Fibroblast of lung (primary cell): ENCODE measurements around the gene ZNF23. TPM values are rescaled to one million over a fixed set of nuclear protein-coding genes. Genes with fewer than 3 reads are reported as not detected.

ENCODE experiments used
- DNase-seq, 2 donors: peaks; one replicate each; pipeline versions ENCODE4 v3.0.0 to v3.0.0-alpha.2; 2010; ENCODE audit warnings: low read depth in 2 of 2
- H2AFZ ChIP-seq: 2 replicates; pipeline ENCODE4 v1.5.1; 2012; ENCODE audit warnings: low read length, control low read depth, inconsistent platforms
- H3K27ac ChIP-seq: 2 replicates; pipeline ENCODE4 v1.5.1; 2011; ENCODE audit warnings: low read length, control low read depth; ENCODE audit not compliant: insufficient read depth
- H3K27me3 ChIP-seq: 2 replicates; pipeline ENCODE4 v1.5.1; 2011; ENCODE audit warnings: mild to moderate bottlenecking, low read length; ENCODE audit not compliant: control insufficient read depth, insufficient read depth
- H3K36me3 ChIP-seq: 2 replicates; pipeline ENCODE4 v1.5.1; 2011; ENCODE audit warnings: low read length; ENCODE audit not compliant: control insufficient read depth, insufficient read depth
- H3K4me1 ChIP-seq: 2 replicates; pipeline ENCODE4 v1.5.1; 2011; ENCODE audit warnings: low read length; ENCODE audit not compliant: control insufficient read depth, insufficient read depth; ENCODE audit errors: extremely low read depth
- H3K4me2 ChIP-seq: 2 replicates; pipeline ENCODE4 v1.5.1; 2011; ENCODE audit warnings: low read length, control low read depth; ENCODE audit not compliant: insufficient read depth; ENCODE audit errors: extremely low read depth
- H3K4me3 ChIP-seq, 4 experiments: fragments of 200-600 bp in 1 of 4; sonication (generic) in 1 of 4; replicated peaks in 1 of 4; 2 replicates each; pipeline ENCODE4 v1.5.1; 2011 to 2016; ENCODE audit warnings: low read length in 4 of 4, low read depth in 3 of 4, mild to moderate bottlenecking in 3 of 4, control low read depth in 2 of 4, inconsistent platforms in 1 of 4, mixed read lengths in 1 of 4; ENCODE audit not compliant: insufficient read depth in 1 of 4; ENCODE audit errors: control extremely low read depth in 1 of 4
- H3K79me2 ChIP-seq: 2 replicates; pipeline ENCODE4 v1.5.1; 2012; ENCODE audit warnings: mild to moderate bottlenecking, low read length, inconsistent platforms; ENCODE audit not compliant: control insufficient read depth, insufficient read depth
- H3K9ac ChIP-seq: 2 replicates; pipeline ENCODE4 v1.5.1; 2011; ENCODE audit warnings: mild to moderate bottlenecking, low read length, control low read depth; ENCODE audit not compliant: insufficient read depth
- H3K9me3 ChIP-seq: 2 replicates; pipeline ENCODE4 v1.5.1; 2012; ENCODE audit warnings: low read depth, low read length; ENCODE audit not compliant: control insufficient read depth, insufficient read depth
- H4K20me1 ChIP-seq: 2 replicates; pipeline ENCODE4 v1.5.1; 2011; ENCODE audit warnings: low read length; ENCODE audit not compliant: control insufficient read depth, insufficient read depth; ENCODE audit errors: extremely low read depth
- CTCF ChIP-seq, 2 donors: IDR thresholded peaks in 1 of 2; conservative IDR thresholded peaks in 1 of 2; 1 replicate in 1 of 2; 2 replicates in 1 of 2; pipeline ENCODE4 v1.5.1; 2011 to 2012; ENCODE audit warnings: low read length in 2 of 2, control low read depth in 1 of 2, inconsistent platforms in 1 of 2, low read depth in 1 of 2, mild to moderate bottlenecking in 1 of 2
- EZH2 ChIP-seq: IDR thresholded peaks from 2 replicates; pipeline ENCODE4 v1.5.1; 2012; ENCODE audit warnings: low read length, control low read depth, mild to moderate bottlenecking; ENCODE audit errors: missing control alignments
- polyA plus RNA-seq, 2 donors: library from polyadenylated mRNA; depleted of rRNA in 1 of 2; stranded (reverse) in 1 of 2; unstranded in 1 of 2; fragments of >200 nt; gene quantifications; 2 replicates each; pipeline ENCODE4 v1.2.1, GENCODE V29; 2011 to 2012; ENCODE audit warnings: missing spikeins in 1 of 2
- total RNA-seq: library from RNA; depleted of rRNA; stranded (reverse); fragments of >200 nt; gene quantifications from 2 replicates; pipeline ENCODE4 v1.2.1, GENCODE V29; 2014

The ZNF23 gene
- total and polyA plus RNA-seq, 2 donors (not counting 1 experiment from before 2014, with no cell fraction given): 12.2 to 24.8 TPM

GRCh38 chr16:71440669-71441347 lies 21.2 kb downstream of the ZNF23 start:
- H3K36me3 ChIP-seq: no peaks in the 10 kb centered on the region
- no peak overlapping the region for H2AFZ ChIP-seq
- H3K79me2 ChIP-seq: no peaks in the 10 kb centered on the region
- DNase-seq: no peak
- no peak overlapping the region for H3K4me2 ChIP-seq
- H3K4me1 ChIP-seq: no peaks in the 10 kb centered on the region
- H3K27ac ChIP-seq: no peak overlapping the region
- H3K27me3 ChIP-seq: no peaks in the 10 kb centered on the region
- no peaks in the 10 kb centered on the region for H4K20me1 ChIP-seq
- no peak overlapping the region for H3K4me3 ChIP-seq
- no peak overlapping the region for H3K9ac ChIP-seq
- no peaks in the 10 kb centered on the region for H3K9me3 ChIP-seq
- no peak for TF ChIP-seq EZH2
- no peak for TF ChIP-seq CTCF (conservative IDR thresholded peaks at IDR 0.05 in 1 of 2, IDR thresholded peaks at IDR 0.05 in 1 of 2; ENCODE audit: low read depth in 1 of 2, low read length in 2 of 2)

DNA sequence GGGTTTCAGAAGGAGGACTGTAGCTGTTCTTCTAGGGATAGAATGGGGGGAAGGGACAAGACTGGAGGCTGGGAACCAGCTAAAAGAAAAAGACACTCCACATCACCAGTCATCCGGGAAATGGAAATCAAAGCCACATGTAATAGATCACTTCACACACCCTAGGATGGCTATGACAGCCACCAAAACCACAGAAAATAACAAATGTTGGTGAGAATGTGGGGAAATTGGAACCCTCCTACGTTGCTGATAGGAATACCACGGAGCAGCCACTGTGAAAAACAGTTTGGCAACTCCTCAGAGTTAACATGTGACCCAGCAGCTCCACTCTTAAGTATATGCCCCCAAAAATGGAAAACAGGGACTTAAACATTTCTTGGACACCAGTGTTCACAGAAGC lies 22.5 kb downstream of the ZNF23 start:
- H3K4me3 ChIP-seq: no peak overlapping the region
- H3K4me1 ChIP-seq: no peaks in the 10 kb centered on the region
- no peaks in the 10 kb centered on the region for H4K20me1 ChIP-seq
- H3K27ac ChIP-seq: no peak overlapping the region
- no peaks in the 10 kb centered on the region for H3K27me3 ChIP-seq
- no peak for TF ChIP-seq EZH2
- TF ChIP-seq CTCF (conservative IDR thresholded peaks at IDR 0.05 in 1 of 2, IDR thresholded peaks at IDR 0.05 in 1 of 2; ENCODE audit: low read depth in 1 of 2, low read length in 2 of 2): no peak
- no peaks in the 10 kb centered on the region for H3K9me3 ChIP-seq
- peak in 1 of 2 donors; percentile 27 for DNase-seq
- H3K9ac ChIP-seq: no peak overlapping the region
- no peak overlapping the region for H3K4me2 ChIP-seq
- H2AFZ ChIP-seq: no peak overlapping the region
- no peaks in the 10 kb centered on the region for H3K36me3 ChIP-seq
- H3K79me2 ChIP-seq: no peaks in the 10 kb centered on the region

GRCh38 chr16:71436473-71436872 lies 25.6 kb downstream of the ZNF23 start:
- TF ChIP-seq CTCF (conservative IDR thresholded peaks at IDR 0.05 in 1 of 2, IDR thresholded peaks at IDR 0.05 in 1 of 2; ENCODE audit: low read depth in 1 of 2, low read length in 2 of 2) (no peak), EZH2 (no peak)
- DNase-seq: no peak
- Histone ChIP-seq H3K4me3 (no peak overlapping the region), H2AFZ (no peak overlapping the region), H3K9ac (no peak overlapping the region), H3K27me3 (no peaks in the 10 kb centered on the region), H3K27ac (no peak overlapping the region), H3K4me1 (no peaks in the 10 kb centered on the region), H3K4me2 (no peak overlapping the region), H3K79me2 (no peaks in the 10 kb centered on the region), H3K36me3 (no peaks in the 10 kb centered on the region), H3K9me3 (no peaks in the 10 kb centered on the region), H4K20me1 (no peaks in the 10 kb centered on the region)
